GM21825 (cell line): Measurements from ENCODE around the gene EIF1AD.
"Not testable (repeated sequence)": the region's sequence is repeated elsewhere in the genome, so short reads cannot be mapped to it uniquely, and the experiment has no call there.

Experiments used
- ATAC-seq: cut with Tn5 transposase; IDR thresholded peaks from one replicate; pipeline ENCODE4 v1.9.1; 2021; ENCODE audit warnings: mild to moderate bottlenecking, moderate library complexity; ENCODE audit not compliant: unreplicated experiment

The EIF1AD gene

GRCh38 chr11:66022401-66023185, 20.6 kb upstream of the EIF1AD start:
- no peak for ATAC-seq

- ATAC-seq, result no peak
These were observed 18.8 kb upstream of the EIF1AD start for GRCh38 chr11:66020618-66021357.

- no peak for ATAC-seq
These were observed 18.3 kb upstream of the EIF1AD start for GRCh38 chr11:66020212-66020611.

GRCh38 chr11:66017321-66017720, 15.4 kb upstream of the EIF1AD start:
- ATAC-seq, result no peak

- no peak for ATAC-seq
These were observed 14.8 kb upstream of the EIF1AD start for GRCh38 chr11:66016793-66017177.

GRCh38 chr11:66015936-66016792, 14.2 kb upstream of the EIF1AD start:
- no peak for ATAC-seq

- ATAC-seq, result no peak
These were observed 13.5 kb upstream of the EIF1AD start for GRCh38 chr11:66015454-66015881.

- no peak for ATAC-seq
These were observed 13.0 kb upstream of the EIF1AD start for GRCh38 chr11:66014804-66015453.

- no peak for ATAC-seq
These were observed 11.8 kb upstream of the EIF1AD start for GRCh38 chr11:66013762-66014100.

- no peak for ATAC-seq
These were observed 11.2 kb upstream of the EIF1AD start for GRCh38 chr11:66012946-66013761.

GRCh38 chr11:66012371-66012945, 10.5 kb upstream of the EIF1AD start:
- ATAC-seq, result no peak

GRCh38 chr11:66011785-66012303, 9.9 kb upstream of the EIF1AD start, which contains the start of gene CST6:
CST6 (plus strand) TSS chr11:66012008; CDS start chr11:66012045, 37 bp downstream.
- ATAC-seq, result no peak

- no peak for ATAC-seq
These were observed 9.4 kb upstream of the EIF1AD start for GRCh38 chr11:66011239-66011784.

GRCh38 chr11:66010036-66010435, 8.1 kb upstream of the EIF1AD start:
- ATAC-seq, result not testable (repeated sequence)

GRCh38 chr11:66008468-66009101, 6.6 kb upstream of the EIF1AD start:
- ATAC-seq, result no peak

- ATAC-seq, result no peak
These were observed 6.1 kb upstream of the EIF1AD start for GRCh38 chr11:66008095-66008467.

- ATAC-seq, result no peak
These were observed 5.3 kb upstream of the EIF1AD start for GRCh38 chr11:66007201-66007634.

GRCh38 chr11:66006891-66007176, 4.9 kb upstream of the EIF1AD start:
- ATAC-seq, result no peak
